Endothelial cell of umbilical vein (primary cell): ENCODE measurements around the gene AFF1. TPM values are rescaled to one million over a fixed set of nuclear protein-coding genes. Genes with fewer than 3 reads are reported as not detected.

Experiments
- BruUV-seq: library from RNA; stranded (reverse); fragments of 400-500 nt; replicated peaks from 2 replicates; lab custom pipeline; 2021; lab: Mats Ljungman, UMichigan
- CTCF ChIA-PET: fragments of 300-600, 350-600 bp; sonication (Branson Sonifier 250); formaldehyde crosslinking; loops from one replicate; lab custom pipeline; 2021; ENCODE audit warnings: antibody characterized with exemption, inconsistent platforms; lab: Charles Lee
- POLR2A ChIA-PET: fragments of 300-600, 350-600 bp; sonication (Branson Sonifier 250); formaldehyde crosslinking; loops from one replicate; lab custom pipeline; 2021; ENCODE audit warnings: antibody characterized with exemption, inconsistent platforms; lab: Charles Lee
- DNase-seq: peaks from one replicate; pipeline ENCODE4 v3.0.0-alpha.2; 2011; ENCODE audit warnings: low read depth, low spot score
- FAIRE-seq: peaks from 2 replicates; lab custom pipeline; 2011; peaks lifted over from hg19 to GRCh38; lab: Jason Lieb, UNC
- H2AFZ ChIP-seq: 2 replicates; pipeline ENCODE4 v1.6.0; 2012; ENCODE audit warnings: low read depth, low read length, control low read depth, inconsistent platforms
- H3K27ac ChIP-seq: 2 replicates; pipeline ENCODE4 v1.5.1; 2011; ENCODE audit warnings: low read depth, mild to moderate bottlenecking, control low read depth, low read length, moderate library complexity; ENCODE audit not compliant: insufficient read depth
- H3K27me3 ChIP-seq, 2 experiments: 2 replicates each; pipeline versions ENCODE4 v1.6.0 to v1.6.1; 2011; ENCODE audit warnings: low read length in 2 of 2, mixed read lengths in 1 of 2; ENCODE audit not compliant: control insufficient read depth in 2 of 2, insufficient read depth in 2 of 2
- H3K36me3 ChIP-seq, 2 experiments: 2 replicates in 1 of 2; 3 replicates in 1 of 2; pipeline ENCODE4 v1.5.1; 2011; ENCODE audit warnings: low read length in 2 of 2, mild to moderate bottlenecking in 1 of 2, moderate library complexity in 1 of 2; ENCODE audit not compliant: control insufficient read depth in 2 of 2, insufficient read depth in 2 of 2; ENCODE audit errors: extremely low read depth in 1 of 2
- H3K4me1 ChIP-seq: 3 replicates; pipeline ENCODE4 v1.5.1; 2011; ENCODE audit warnings: mild to moderate bottlenecking, low read length; ENCODE audit not compliant: control insufficient read depth, insufficient read depth; ENCODE audit errors: extremely low read depth
- H3K4me2 ChIP-seq: 2 replicates; pipeline ENCODE4 v1.6.1; 2011; ENCODE audit warnings: low read length, control low read depth, mixed read lengths; ENCODE audit not compliant: insufficient read depth
- H3K4me3 ChIP-seq, 3 experiments: fragments of 200-600 bp in 1 of 3; sonication (generic), shearing (Covaris generic) in 1 of 3; replicated peaks in 1 of 3; 2 replicates each; pipeline ENCODE4 v1.5.1; 2011 to 2016; ENCODE audit warnings: control low read depth in 3 of 3, low read length in 3 of 3, mild to moderate bottlenecking in 2 of 3, inconsistent platforms in 1 of 3, low read depth in 1 of 3, moderate library complexity in 1 of 3; ENCODE audit not compliant: insufficient read depth in 1 of 3
- H3K79me2 ChIP-seq: 2 replicates; pipeline ENCODE4 v1.6.0; 2012; ENCODE audit warnings: low read length, inconsistent platforms; ENCODE audit not compliant: control insufficient read depth, insufficient read depth
- H3K9ac ChIP-seq: replicated peaks from 2 replicates; pipeline ENCODE3; 2011; ENCODE audit warnings: low read length, control low read depth; ENCODE audit not compliant: insufficient read depth; ENCODE audit errors: extremely low read depth
- H3K9me1 ChIP-seq: replicated peaks from 3 replicates; pipeline ENCODE4 v1.6.0; 2011; ENCODE audit warnings: mild to moderate bottlenecking, low read length; ENCODE audit not compliant: control insufficient read depth, insufficient read depth; ENCODE audit errors: extremely low read depth
- H3K9me3 ChIP-seq: replicated peaks from 2 replicates; pipeline ENCODE4 v1.5.1; 2012; ENCODE audit warnings: low read length, inconsistent platforms; ENCODE audit not compliant: control insufficient read depth, insufficient read depth
- H4K20me1 ChIP-seq: replicated peaks from 2 replicates; pipeline ENCODE3; 2011; ENCODE audit warnings: mild to moderate bottlenecking, low read length; ENCODE audit not compliant: control insufficient read depth, insufficient read depth; ENCODE audit errors: extremely low read depth
- EZH2 ChIP-seq: IDR thresholded peaks from 2 replicates; pipeline ENCODE4 v1.6.1; 2012; ENCODE audit warnings: borderline replicate concordance, low read depth, mild to moderate bottlenecking, moderate library complexity, low read length, inconsistent platforms; ENCODE audit not compliant: severe bottlenecking
- FOS ChIP-seq: IDR thresholded peaks from 2 replicates; pipeline ENCODE4 v1.6.1; 2011; ENCODE audit warnings: mild to moderate bottlenecking, low read length, moderate library complexity, borderline replicate concordance; ENCODE audit not compliant: insufficient read depth
- JUN ChIP-seq: IDR thresholded peaks from 2 replicates; pipeline ENCODE4 v1.6.1; 2011; ENCODE audit warnings: borderline replicate concordance, low read depth; ENCODE audit not compliant: insufficient read length, insufficient read depth
- MAX ChIP-seq: IDR thresholded peaks from 2 replicates; pipeline ENCODE4 v1.6.1; 2011; ENCODE audit not compliant: insufficient read depth, insufficient read length
- MYC ChIP-seq: IDR thresholded peaks from one replicate; pipeline ENCODE4 v1.6.1; 2011; ENCODE audit warnings: mild to moderate bottlenecking, low read depth, low read length
- POLR2A ChIP-seq: IDR thresholded peaks from 2 replicates; pipeline ENCODE4 v1.6.1; 2012; ENCODE audit warnings: low read depth, mild to moderate bottlenecking, control low read depth, low read length
- POLR2AphosphoS5 ChIP-seq: IDR thresholded peaks from 2 replicates; pipeline ENCODE4 v1.6.1; 2012; ENCODE audit warnings: low read depth, mild to moderate bottlenecking, control low read depth, low read length, moderate library complexity; ENCODE audit not compliant: insufficient read depth
- dilution Hi-C: fragments of 300-500 bp; cut with MboI; formaldehyde crosslinking; loops from one replicate; pipeline ENCODE4 v1.15.0; 2019; ENCODE audit warnings: low sequenced_read_pairs; ENCODE audit not compliant: extremely low pct_ligation_motif_present
- intact Hi-C: fragments of 100-400 bp; cut with micrococcal nuclease; formaldehyde crosslinking; loops from one replicate; pipeline ENCODE4 v1.10.0; 2022
- polyA plus RNA-seq, 4 experiments: library from polyadenylated mRNA; depleted of rRNA in 3 of 4; stranded (reverse) in 3 of 4; unstranded in 1 of 4; fragments of >200 nt; gene quantifications; 2 replicates each; pipeline versions ENCODE4 v1.2.1 to v1.2.3, GENCODE V29; 2011 to 2012; ENCODE audit warnings: missing spikeins in 1 of 4
- total RNA-seq: library from RNA; stranded (reverse); gene quantifications from 2 replicates; pipeline ENCODE4 v1.2.3, GENCODE V29; 2021
- TF ChIP-seq, protein P1 (sequence below), 2 donors: IDR thresholded peaks; 1 replicate in 1 of 2; 2 replicates in 1 of 2; pipeline ENCODE4 v1.5.1; 2011; ENCODE audit warnings: low read length in 2 of 2, mild to moderate bottlenecking in 2 of 2, moderate library complexity in 2 of 2, control low read depth in 1 of 2, inconsistent platforms in 1 of 2, low read depth in 1 of 2; ENCODE audit not compliant: insufficient read depth in 1 of 2; ENCODE audit errors: extremely low read depth in 1 of 2

The AFF1 gene
- total and polyA plus RNA-seq, 2 donors (not counting 3 experiments of a cell fraction or from before 2014, with no cell fraction given), result 26.2 to 106 TPM

GRCh38 chr4:86980230-86980629, 45.4 kb downstream of the AFF1 start:
- H4K20me1 ChIP-seq, result no peaks in the 10 kb centered on the region
- intact Hi-C loops, result no loop called here
- H3K9ac ChIP-seq, result no peak overlapping the region
- no peak overlapping the region for H3K27ac ChIP-seq
- TF ChIP-seq MYC, result no peak
- TF ChIP-seq MAX, result no peak
- TF ChIP-seq, protein P1, sequence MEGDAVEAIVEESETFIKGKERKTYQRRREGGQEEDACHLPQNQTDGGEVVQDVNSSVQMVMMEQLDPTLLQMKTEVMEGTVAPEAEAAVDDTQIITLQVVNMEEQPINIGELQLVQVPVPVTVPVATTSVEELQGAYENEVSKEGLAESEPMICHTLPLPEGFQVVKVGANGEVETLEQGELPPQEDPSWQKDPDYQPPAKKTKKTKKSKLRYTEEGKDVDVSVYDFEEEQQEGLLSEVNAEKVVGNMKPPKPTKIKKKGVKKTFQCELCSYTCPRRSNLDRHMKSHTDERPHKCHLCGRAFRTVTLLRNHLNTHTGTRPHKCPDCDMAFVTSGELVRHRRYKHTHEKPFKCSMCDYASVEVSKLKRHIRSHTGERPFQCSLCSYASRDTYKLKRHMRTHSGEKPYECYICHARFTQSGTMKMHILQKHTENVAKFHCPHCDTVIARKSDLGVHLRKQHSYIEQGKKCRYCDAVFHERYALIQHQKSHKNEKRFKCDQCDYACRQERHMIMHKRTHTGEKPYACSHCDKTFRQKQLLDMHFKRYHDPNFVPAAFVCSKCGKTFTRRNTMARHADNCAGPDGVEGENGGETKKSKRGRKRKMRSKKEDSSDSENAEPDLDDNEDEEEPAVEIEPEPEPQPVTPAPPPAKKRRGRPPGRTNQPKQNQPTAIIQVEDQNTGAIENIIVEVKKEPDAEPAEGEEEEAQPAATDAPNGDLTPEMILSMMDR (IDR thresholded peaks at IDR 0.05; ENCODE audit: extremely low read depth in 1 of 2, insufficient read depth in 1 of 2, low read depth in 1 of 2, low read length in 2 of 2), result no peak
- TF ChIP-seq FOS, result no peak
- TF ChIP-seq EZH2, result no peak
- no peak for TF ChIP-seq POLR2A
- no peak for TF ChIP-seq POLR2AphosphoS5
- no peak for TF ChIP-seq JUN
- ChIA-PET CTCF (interaction anchor here (1.3 kb wide), 1 partner anchor 29 kb away, joined by 3 read pairs; no protein-coding TSS in a partner anchor), POLR2A (interaction anchor here (1.5 kb wide), 1 partner anchor 26 kb away, joined by 5 read pairs; no protein-coding TSS in a partner anchor)
- peaks cover 13% of the 10 kb centered on the region for H3K4me1 ChIP-seq
- H3K9me1 ChIP-seq, result no peaks in the 10 kb centered on the region
- no peak overlapping the region for H3K4me2 ChIP-seq
- H3K79me2 ChIP-seq, result peaks cover 42% of the 10 kb centered on the region
- dilution Hi-C loops, result no loop called here
- no peaks in the 10 kb centered on the region for H3K36me3 ChIP-seq
- H3K9me3 ChIP-seq, result no peaks in the 10 kb centered on the region
- H3K27me3 ChIP-seq, result no peaks in the 10 kb centered on the region
- BruUV-seq, result no TSS peak
- H3K4me3 ChIP-seq, result no peak overlapping the region
- no peak for DNase-seq
- H2AFZ ChIP-seq, result no peak overlapping the region
- FAIRE-seq, result no peak
